Stimulated activated naive B cell treated with anti-CD40 and anti-IgM and Interleukin-4, amounts not matched to agents 10 μg/mL and 1 μg/mL and 100 μg/mL, for 72 hours (primary cell): ENCODE measurements around the gene FAM53A.
"Not testable (repeated sequence)": the region's sequence is repeated elsewhere in the genome, so short reads cannot be mapped to it uniquely, and the experiment has no call there.

ENCODE experiments used
- ATAC-seq, 2 donors: fragments of 150-1000 bp; cut with Tn5 transposase; replicated peaks; 2 replicates each; pipeline ENCODE4 v1.10.0; 2021; ENCODE audit warnings: moderate library complexity in 1 of 2
- DNase-seq: peaks from one replicate; pipeline ENCODE4 v3.0.0; 2021
- H3K27ac Mint-ChIP-seq: one replicate; pipeline ENCODE4 v1.8.0; 2022; ENCODE audit warnings: mild to moderate bottlenecking, mixed read lengths
- H3K27me3 Mint-ChIP-seq, 2 donors: one replicate each; pipeline ENCODE4 v1.8.0; 2022; ENCODE audit warnings: mixed read lengths in 2 of 2
- H3K36me3 Mint-ChIP-seq, 2 donors: one replicate each; pipeline ENCODE4 v1.8.0; 2022; ENCODE audit warnings: mixed read lengths in 2 of 2, mild to moderate bottlenecking in 1 of 2
- H3K4me1 Mint-ChIP-seq, 2 donors: one replicate each; pipeline ENCODE4 v1.8.0; 2022; ENCODE audit warnings: mixed read lengths in 2 of 2, mild to moderate bottlenecking in 1 of 2
- H3K4me3 Mint-ChIP-seq, 2 donors: one replicate each; pipeline ENCODE4 v1.8.0; 2022; ENCODE audit warnings: mild to moderate bottlenecking in 2 of 2, mixed read lengths in 2 of 2, moderate library complexity in 1 of 2
- H3K9me3 Mint-ChIP-seq, 2 donors: one replicate each; pipeline ENCODE4 v1.8.0; 2022; ENCODE audit warnings: mixed read lengths in 2 of 2, mild to moderate bottlenecking in 1 of 2

Gene FAM53A

DNA sequence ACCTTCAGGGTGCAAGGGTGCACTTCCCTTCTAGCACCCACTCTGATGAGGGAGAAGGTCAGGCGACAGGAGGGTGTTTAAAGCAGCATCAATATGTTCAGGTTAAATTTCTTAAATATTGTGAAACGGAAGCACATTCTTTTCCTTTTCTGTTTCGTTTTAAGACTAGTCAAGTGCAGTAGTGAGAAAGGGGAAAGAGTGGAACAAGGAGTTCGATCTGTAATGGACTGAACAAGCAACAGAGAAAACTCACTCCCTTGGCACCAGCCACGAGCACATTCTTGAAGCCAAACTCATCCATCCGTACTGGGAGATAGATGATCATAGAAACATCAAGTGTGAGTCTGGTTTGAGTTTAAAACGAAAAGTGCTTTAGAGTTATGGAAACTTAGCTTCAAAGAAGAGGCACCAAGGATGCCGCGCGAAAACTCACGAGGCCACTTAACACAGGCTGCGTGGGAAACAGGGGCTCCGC is 815 bp downstream of the FAM53A start:
- DNase-seq (no peak), ATAC-seq (no peak)
- Mint-ChIP-seq H3K27ac (peak overlapping the region; percentile 76), H3K36me3 (no peaks in the 10 kb centered on the region), H3K4me1 (peaks cover 2 to 13% of the 10 kb centered on the region in 2 donors), H3K9me3 (no peaks in the 10 kb centered on the region), H3K4me3 (peak overlapping the region; percentile 83 to 86), H3K27me3 (no peaks in the 10 kb centered on the region)

DNA sequence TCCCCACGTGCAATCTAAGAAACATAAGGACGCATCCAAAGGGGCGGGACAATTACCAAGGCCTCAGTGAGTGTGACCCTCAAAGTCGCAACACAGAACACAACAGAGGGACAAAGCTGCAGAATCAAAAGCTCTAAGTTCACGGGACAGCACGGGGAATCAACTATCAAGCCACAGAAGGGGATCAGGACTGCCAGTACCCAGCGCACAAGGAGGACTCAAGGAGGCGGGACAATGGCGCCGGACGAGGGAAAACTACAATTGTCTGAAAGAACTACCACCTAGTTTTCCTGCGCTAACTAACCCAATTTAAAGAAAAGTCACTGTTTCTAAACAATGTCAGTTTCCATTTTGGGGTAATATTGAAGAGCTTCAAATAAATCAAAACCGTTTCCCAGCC is 1.3 kb downstream of the FAM53A start:
- Mint-ChIP-seq H3K27me3 (no peaks in the 10 kb centered on the region), H3K4me3 (peak overlapping the region; percentile 83 to 86), H3K36me3 (no peaks in the 10 kb centered on the region), H3K4me1 (peaks cover 2 to 13% of the 10 kb centered on the region in 2 donors), H3K27ac (peak overlapping the region; percentile 76), H3K9me3 (no peaks in the 10 kb centered on the region)
- ATAC-seq (no peak), DNase-seq (no peak)

DNA sequence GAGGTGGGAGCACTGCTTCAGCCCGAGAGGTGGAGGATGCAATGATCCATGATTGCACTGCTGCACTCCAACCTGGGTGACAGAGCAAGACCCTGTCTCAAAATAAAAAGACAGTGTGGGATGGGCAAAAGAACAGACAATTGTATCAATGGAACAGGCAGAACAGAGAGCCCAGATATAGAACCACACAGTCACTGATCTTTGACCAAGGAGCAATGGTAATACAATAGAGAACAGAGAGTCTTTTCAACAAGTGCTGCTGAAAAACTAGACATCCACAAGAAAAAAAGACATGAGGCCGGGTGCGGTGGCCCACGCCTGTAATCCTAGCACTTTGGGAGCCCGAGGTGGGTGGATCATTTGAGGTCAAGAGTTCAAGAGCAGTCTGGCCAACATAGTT is 5.9 kb downstream of the FAM53A start:
- Mint-ChIP-seq H3K36me3 (no peaks in the 10 kb centered on the region), H3K27ac (no peak overlapping the region), H3K4me3 (no peak overlapping the region), H3K9me3 (no peaks in the 10 kb centered on the region), H3K4me1 (peaks cover 2 to 10% of the 10 kb centered on the region in 2 donors), H3K27me3 (peaks cover 0 to 5% of the 10 kb centered on the region in 2 donors)
- ATAC-seq (no peak), DNase-seq (no peak)

DNA sequence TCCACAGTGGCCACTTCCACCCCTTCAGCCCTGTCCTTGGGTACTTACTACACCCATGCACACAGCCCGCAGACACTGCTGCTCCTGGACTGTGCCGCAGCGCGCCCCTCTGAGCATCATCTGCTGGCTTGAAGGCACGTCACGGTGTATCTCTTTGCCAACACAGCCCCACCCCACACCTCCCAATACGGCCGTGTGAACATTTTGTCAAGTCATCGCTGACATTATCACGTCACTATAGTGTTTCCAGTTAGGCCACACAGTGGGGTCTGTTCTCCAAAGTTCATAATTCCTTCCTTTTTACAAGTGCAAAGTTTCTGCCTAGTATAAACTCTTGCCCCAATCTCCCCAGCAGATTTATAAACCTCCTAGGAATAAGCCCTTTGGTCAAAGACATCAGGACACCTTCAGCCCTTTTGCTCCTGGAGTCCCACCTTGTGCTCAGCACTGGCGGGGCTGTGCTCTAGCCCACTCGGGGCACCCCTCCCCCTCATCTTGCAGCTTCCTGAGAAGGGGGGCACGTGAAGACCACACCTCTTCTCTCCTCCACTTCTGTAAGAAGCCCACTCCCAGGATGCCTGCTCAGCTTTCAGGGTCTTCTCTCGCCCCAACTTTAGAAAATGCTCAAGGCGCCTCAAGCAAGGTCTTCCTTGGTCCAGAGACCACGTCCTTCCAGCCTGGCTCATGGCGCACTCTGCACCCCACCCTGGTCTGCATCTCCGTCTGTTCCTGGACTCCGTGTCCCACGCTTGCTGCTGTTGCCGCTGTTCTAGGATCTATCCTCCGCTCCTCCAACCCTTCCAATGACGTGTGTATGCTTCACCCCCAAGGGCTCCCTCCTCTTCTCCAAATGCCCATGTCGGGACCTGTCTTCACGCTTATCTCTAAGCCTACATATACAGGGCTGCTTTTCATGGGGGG is 7.2 kb downstream of the FAM53A start:
- Mint-ChIP-seq H3K27me3 (peaks cover 0 to 5% of the 10 kb centered on the region in 2 donors), H3K4me1 (no peaks in the 10 kb centered on the region), H3K4me3 (no peak overlapping the region), H3K36me3 (no peaks in the 10 kb centered on the region), H3K9me3 (no peaks in the 10 kb centered on the region), H3K27ac (no peak overlapping the region)
- DNase-seq (no peak), ATAC-seq (no peak)

DNA sequence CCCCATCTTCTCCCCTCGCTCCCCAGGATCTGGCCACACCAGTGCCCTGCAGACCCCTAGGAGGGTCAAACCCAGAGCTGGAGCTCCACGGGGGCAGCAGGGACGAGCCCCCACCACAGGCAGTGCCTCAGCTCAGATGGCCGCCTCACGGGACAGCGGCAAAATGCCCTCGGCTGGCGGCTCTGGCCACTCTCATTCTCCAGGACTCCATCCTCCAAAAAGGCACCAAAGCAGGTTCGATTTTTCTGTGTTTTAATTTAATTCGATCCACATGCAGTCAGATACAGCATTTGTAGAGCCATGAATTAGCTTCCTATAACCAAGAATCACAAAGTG is 8.3 kb downstream of the FAM53A start:
- Mint-ChIP-seq H3K4me3 (no peak overlapping the region), H3K9me3 (no peaks in the 10 kb centered on the region), H3K4me1 (no peaks in the 10 kb centered on the region), H3K36me3 (no peaks in the 10 kb centered on the region), H3K27ac (no peak overlapping the region), H3K27me3 (peaks cover 0 to 5% of the 10 kb centered on the region in 2 donors)
- ATAC-seq (no peak), DNase-seq (no peak)

DNA sequence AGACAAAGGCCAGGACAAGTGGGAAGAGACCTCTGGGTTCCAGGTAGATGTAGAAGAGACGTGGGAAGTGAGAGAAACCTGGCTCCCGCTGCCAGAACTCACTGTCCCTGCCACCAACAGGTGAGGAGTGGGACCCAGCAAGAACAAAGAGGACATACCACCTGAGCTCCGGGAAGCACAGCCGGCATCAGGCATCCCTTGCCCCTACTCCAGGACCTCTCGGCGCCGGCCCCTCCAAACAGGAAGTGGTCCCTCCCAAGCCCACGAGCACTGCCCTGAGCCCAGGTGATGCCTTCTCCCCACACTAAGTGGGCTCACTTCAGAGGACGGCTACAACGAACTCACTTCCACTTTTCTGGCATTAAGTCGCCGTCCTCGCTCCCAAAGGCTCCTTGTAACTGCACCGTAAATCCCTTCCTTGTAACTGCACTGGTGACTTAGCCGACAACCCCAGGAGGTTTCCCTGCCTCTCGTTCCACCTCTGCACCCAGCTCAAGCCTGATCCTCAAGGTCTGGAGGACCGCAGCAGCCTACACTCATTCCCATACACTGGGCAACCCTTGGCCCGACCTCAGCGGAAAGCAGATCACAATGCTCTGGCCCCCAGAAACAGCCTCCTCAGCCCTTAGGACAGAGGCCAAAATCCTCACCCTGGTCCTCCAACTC is 8.8 kb downstream of the FAM53A start:
- Mint-ChIP-seq H3K27me3 (peaks cover 0 to 5% of the 10 kb centered on the region in 2 donors), H3K9me3 (no peaks in the 10 kb centered on the region), H3K4me1 (no peaks in the 10 kb centered on the region), H3K36me3 (no peaks in the 10 kb centered on the region), H3K4me3 (no peak overlapping the region), H3K27ac (no peak overlapping the region)
- DNase-seq = no peak
- no peak for ATAC-seq

DNA sequence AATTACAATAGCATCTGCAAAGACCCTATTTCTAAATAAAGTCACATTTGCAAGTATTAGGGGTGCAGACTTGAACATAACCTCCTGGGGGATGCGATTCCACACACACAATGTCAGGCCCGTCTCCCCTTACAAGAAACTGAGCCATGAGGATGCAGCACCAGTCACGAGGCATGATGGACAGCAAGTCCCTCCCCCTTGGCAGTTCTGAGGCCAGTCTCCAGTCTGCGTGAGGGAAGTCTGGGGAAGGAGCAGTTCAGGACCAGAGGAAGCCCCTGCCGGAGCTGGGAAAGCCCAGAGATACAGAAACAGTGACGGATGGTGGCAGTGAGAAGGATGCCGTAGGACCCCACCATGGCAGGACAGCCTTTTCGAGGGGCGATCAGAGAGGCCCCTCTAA is 9.4 kb downstream of the FAM53A start:
- H3K4me1 Mint-ChIP-seq = no peaks in the 10 kb centered on the region
- ATAC-seq (no peak), DNase-seq (no peak)
- no peak overlapping the region for H3K27ac Mint-ChIP-seq
- no peaks in the 10 kb centered on the region for H3K36me3 Mint-ChIP-seq
- no peak overlapping the region for H3K4me3 Mint-ChIP-seq
- H3K9me3 Mint-ChIP-seq = no peaks in the 10 kb centered on the region
- peaks cover 0 to 5% of the 10 kb centered on the region in 2 donors for H3K27me3 Mint-ChIP-seq

DNA sequence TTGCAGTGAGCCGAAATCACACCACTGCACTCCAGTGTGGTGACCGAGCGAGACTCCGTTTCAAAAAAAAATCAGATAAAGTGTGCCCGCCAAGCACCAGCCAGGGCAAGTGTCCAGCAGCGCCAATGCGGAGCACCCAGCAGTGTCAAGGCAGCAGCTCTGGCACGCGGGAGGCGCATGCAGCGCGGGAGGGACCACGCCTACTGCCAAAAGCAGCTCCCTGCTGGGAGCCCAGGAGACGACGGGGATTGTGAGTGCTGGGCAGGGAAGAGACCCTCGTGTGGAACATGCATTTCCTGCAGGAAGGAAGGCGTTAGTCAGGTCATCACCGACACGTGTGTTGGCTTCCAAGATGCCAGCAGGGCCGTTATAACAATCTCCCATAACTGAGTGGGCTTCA is 10.4 kb downstream of the FAM53A start:
- H3K36me3 Mint-ChIP-seq = no peaks in the 10 kb centered on the region
- DNase-seq = no peak
- no peak for ATAC-seq
- H3K27me3 Mint-ChIP-seq = peaks cover 0 to 5% of the 10 kb centered on the region in 2 donors
- H3K9me3 Mint-ChIP-seq = no peaks in the 10 kb centered on the region
- H3K4me3 Mint-ChIP-seq = no peak overlapping the region
- no peak overlapping the region for H3K27ac Mint-ChIP-seq
- no peaks in the 10 kb centered on the region for H3K4me1 Mint-ChIP-seq

DNA sequence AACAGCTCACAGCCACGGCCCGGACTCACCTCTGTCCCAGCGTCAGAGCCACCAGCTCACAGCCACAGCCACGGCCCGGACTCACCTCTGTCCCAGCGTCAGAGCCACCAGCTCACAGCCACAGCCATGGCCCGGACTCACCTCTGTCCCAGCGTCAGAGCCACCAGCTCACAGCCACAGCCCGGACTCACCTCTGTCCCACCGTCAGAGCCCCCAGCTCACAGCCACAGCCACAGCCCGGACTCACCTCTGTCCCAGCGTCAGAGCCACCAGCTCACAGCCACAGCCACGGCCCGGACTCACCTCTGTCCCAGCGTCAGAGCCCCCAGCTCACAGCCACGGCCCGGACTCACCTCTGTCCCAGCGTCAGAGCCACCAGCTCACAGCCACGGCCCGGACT is 13.1 kb downstream of the FAM53A start:
- H3K4me3 Mint-ChIP-seq, DNase-seq, H3K36me3 Mint-ChIP-seq, H3K27me3 Mint-ChIP-seq, H3K27ac Mint-ChIP-seq, ATAC-seq, H3K9me3 Mint-ChIP-seq, H3K4me1 Mint-ChIP-seq: not testable (repeated sequence)

DNA sequence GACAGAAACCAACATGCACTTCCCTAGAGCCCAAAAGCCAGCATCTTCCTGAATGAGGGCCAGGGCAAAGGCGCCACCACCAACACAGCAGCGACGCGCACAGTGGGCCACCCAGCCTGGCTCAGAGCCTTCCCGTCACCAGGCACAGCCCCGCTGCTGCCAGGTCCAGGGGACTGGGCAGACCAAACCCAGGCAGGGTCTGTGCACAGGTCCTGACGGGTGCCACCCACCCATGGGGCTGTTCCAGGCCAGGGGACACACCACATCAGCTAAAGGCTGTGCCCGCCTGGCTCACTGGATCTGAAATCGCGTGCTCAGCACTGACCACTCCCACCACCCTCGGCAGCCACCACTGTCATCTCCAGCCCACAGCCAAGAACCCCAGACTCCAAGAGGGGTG is 13.8 kb downstream of the FAM53A start:
- Mint-ChIP-seq H3K4me1 (no peaks in the 10 kb centered on the region), H3K4me3 (no peak overlapping the region), H3K36me3 (peaks cover 0 to 3% of the 10 kb centered on the region in 2 donors), H3K9me3 (no peaks in the 10 kb centered on the region), H3K27me3 (no peaks in the 10 kb centered on the region), H3K27ac (no peak overlapping the region)
- ATAC-seq (no peak), DNase-seq (no peak)

DNA sequence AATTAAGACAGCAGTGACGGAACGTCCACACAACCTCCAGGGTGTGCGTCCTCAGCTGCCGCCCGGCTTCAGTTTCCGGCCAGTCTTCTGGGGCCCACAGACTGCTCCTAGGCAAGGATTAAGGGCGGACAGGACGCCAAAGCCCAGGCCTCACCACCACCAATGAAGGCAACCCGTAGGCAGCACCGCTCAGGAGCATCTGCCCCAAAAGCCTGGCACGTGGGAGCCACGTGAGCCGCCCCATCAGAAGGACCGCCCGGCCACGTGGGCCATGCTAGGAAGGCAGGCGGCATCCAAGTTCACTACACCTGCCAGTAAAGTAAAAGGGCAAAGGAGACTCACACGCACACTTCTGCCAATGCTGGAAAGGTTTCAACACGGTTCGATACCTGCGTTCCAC is 14.3 kb downstream of the FAM53A start:
- Mint-ChIP-seq H3K4me3 (no peak overlapping the region), H3K4me1 (no peaks in the 10 kb centered on the region), H3K27ac (no peak overlapping the region)

DNA sequence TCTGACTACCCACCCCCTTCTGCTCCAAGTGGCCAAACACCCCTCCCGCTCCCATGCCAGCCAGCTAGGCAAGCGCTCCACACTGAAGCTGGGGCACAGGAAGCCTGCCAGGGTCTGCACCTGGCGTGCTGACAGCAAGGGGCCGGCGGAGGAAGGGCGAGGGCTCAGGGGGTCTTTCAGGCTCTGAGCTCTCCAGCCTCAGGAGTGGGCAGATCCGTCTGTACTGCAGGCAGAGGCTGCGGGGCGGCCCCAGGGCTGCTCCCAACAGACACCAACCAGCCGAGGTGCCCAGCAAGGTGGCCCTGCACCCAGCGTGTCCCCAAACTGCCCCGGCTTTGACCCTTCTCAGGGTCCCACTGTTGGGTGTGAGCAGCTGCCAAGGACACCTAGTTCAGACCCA is 14.8 kb downstream of the FAM53A start:
- H3K27me3 Mint-ChIP-seq = no peaks in the 10 kb centered on the region
- DNase-seq (no peak), ATAC-seq (no peak)
- H3K4me3 Mint-ChIP-seq = no peak overlapping the region
- peaks cover 0 to 3% of the 10 kb centered on the region in 2 donors for H3K36me3 Mint-ChIP-seq
- H3K4me1 Mint-ChIP-seq = no peaks in the 10 kb centered on the region
- H3K27ac Mint-ChIP-seq = no peak overlapping the region
- H3K9me3 Mint-ChIP-seq = no peaks in the 10 kb centered on the region

More for the DNA sequence above, 14.3 kb downstream of the FAM53A start:
- Mint-ChIP-seq H3K9me3 (no peaks in the 10 kb centered on the region), H3K36me3 (peaks cover 0 to 3% of the 10 kb centered on the region in 2 donors), H3K27me3 (no peaks in the 10 kb centered on the region)
- DNase-seq = no peak
- no peak for ATAC-seq

DNA sequence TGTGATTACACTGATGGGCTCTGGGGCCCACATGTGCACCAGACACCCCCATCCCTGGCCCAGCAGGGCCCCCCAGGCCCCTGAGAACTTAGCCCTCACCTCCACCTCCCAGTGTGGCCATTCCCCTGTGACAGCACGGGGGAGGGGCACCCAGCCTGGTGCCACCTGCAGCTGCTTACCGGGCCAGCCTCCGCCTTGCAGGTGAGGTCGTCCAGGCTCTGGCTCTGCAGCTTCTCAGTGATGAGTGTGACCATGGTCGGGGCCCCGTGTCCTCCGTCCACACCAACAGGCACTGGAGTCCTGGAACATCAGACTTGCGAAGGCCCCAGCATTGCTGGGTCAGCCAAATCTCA is 15.6 kb downstream of the FAM53A start:
- DNase-seq (no peak), ATAC-seq (no peak)
- H3K36me3 Mint-ChIP-seq = peaks cover 0 to 3% of the 10 kb centered on the region in 2 donors
- H3K27me3 Mint-ChIP-seq = no peaks in the 10 kb centered on the region
- H3K4me3 Mint-ChIP-seq = no peak overlapping the region
- H3K4me1 Mint-ChIP-seq = no peaks in the 10 kb centered on the region
- no peaks in the 10 kb centered on the region for H3K9me3 Mint-ChIP-seq
- H3K27ac Mint-ChIP-seq = no peak overlapping the region

DNA sequence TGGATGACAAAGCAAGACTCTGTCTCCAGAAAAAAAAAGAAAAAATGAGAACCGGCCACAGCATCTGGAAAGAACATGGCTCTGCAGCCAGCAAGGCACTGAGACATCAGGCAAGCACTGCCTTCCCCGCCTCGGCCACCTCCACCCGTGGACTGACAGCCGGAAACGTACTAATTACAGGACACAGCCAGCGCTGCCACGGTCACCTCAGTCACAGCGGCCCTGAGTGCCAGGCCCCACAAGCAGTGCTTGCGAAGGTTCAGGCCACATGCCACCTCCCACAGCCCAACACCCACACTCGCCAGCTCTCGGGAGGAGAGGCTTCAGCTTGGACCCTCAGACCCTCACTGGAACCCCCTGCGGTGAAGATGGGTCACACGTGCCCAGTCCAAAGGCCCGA is 16.8 kb downstream of the FAM53A start:
- Mint-ChIP-seq H3K4me1 (no peaks in the 10 kb centered on the region), H3K27ac (no peak overlapping the region), H3K9me3 (no peaks in the 10 kb centered on the region), H3K27me3 (no peaks in the 10 kb centered on the region), H3K4me3 (no peak overlapping the region), H3K36me3 (peaks cover 0 to 3% of the 10 kb centered on the region in 2 donors)
- ATAC-seq = no peak
- no peak for DNase-seq

DNA sequence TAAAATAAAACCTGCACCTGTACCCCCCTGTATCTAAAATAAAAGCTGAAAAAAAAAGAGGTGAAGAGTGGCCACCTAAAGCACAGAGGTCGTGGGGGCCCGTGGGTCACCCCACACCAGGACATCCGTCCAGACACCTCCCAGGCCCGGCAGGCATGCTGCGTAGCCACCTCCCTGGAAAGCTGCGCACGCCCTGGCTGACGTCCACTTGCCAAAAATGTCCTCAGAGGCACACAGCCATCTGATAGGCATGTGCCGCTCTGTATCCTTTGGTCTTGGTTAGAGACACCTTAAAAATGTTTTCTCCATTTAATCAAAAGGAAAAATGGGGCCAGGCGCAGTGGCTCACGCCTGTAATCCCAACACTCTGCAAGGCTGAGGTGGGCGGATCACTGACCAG is 17.7 kb downstream of the FAM53A start:
- ATAC-seq (no peak), DNase-seq (no peak)
- no peaks in the 10 kb centered on the region for H3K9me3 Mint-ChIP-seq
- H3K4me3 Mint-ChIP-seq = no peak overlapping the region
- H3K27me3 Mint-ChIP-seq = no peaks in the 10 kb centered on the region
- peaks cover 0 to 3% of the 10 kb centered on the region in 2 donors for H3K36me3 Mint-ChIP-seq
- no peaks in the 10 kb centered on the region for H3K4me1 Mint-ChIP-seq
- no peak overlapping the region for H3K27ac Mint-ChIP-seq
